ENCODE measurements around the gene LMOD1. TPM values are rescaled to one million over a fixed set of nuclear protein-coding genes. Genes with fewer than 3 reads are reported as not detected.
A peak's percentile ranks its signal among the peaks of the same experiment; 100 is the strongest.

LMOD1 gene
- total RNA-seq, 6 experiments from 2014 or later: 1.1 to 3.5 (median 2.1) TPM

DNA sequence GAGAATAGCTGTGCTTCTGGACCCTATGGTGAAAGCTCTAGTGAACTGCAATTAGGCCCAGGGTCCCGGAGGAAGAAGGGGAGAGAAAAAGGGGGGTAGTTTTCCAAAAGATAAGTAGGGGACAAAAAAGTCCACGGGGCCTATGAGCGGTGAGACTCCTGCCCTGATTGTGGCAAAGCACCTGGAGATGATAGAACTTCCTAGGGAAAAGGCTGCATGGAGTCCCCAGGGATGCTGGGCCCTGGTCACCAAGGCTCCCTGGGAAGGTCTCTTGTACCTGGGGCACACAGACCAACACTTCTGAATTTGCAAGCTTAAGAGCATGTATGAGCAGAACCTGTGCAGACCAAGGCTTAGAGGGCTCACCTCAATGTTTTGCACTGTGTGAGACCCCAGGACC is 63.1 kb downstream of the LMOD1 start:
- Histone ChIP-seq H3K36me3 (no peaks in the 10 kb centered on the region), H3K27me3 (no peaks in the 10 kb centered on the region), H3K4me1 (peaks cover 0 to 19% (median 0%) of the 10 kb centered on the region in 4 donors), H3K9me3 (no peaks in the 10 kb centered on the region), H3K27ac (no peak overlapping the region), H3K4me3 (no peak overlapping the region)
- intact Hi-C loops (cut with DNase I): loop anchor here in 1 of 2 donors (10.0 kb wide), 1 partner anchor 242 kb away; the partner anchor contains the start of gene GPR37L1
- ATAC-seq (no peak), DNase-seq (no peak)
- WGBS (ENCODE audit: insufficient coverage, low coverage, low lambda C conversion rate, missing lambda C conversion rate): 73% methylated on average over 2 of the region's 3 CpGs
- TF ChIP-seq POLR2A (IDR thresholded peaks at IDR 0.05): no peak
- TF ChIP-seq, protein P1, sequence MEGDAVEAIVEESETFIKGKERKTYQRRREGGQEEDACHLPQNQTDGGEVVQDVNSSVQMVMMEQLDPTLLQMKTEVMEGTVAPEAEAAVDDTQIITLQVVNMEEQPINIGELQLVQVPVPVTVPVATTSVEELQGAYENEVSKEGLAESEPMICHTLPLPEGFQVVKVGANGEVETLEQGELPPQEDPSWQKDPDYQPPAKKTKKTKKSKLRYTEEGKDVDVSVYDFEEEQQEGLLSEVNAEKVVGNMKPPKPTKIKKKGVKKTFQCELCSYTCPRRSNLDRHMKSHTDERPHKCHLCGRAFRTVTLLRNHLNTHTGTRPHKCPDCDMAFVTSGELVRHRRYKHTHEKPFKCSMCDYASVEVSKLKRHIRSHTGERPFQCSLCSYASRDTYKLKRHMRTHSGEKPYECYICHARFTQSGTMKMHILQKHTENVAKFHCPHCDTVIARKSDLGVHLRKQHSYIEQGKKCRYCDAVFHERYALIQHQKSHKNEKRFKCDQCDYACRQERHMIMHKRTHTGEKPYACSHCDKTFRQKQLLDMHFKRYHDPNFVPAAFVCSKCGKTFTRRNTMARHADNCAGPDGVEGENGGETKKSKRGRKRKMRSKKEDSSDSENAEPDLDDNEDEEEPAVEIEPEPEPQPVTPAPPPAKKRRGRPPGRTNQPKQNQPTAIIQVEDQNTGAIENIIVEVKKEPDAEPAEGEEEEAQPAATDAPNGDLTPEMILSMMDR (IDR thresholded peaks at IDR 0.05): no peak

DNA sequence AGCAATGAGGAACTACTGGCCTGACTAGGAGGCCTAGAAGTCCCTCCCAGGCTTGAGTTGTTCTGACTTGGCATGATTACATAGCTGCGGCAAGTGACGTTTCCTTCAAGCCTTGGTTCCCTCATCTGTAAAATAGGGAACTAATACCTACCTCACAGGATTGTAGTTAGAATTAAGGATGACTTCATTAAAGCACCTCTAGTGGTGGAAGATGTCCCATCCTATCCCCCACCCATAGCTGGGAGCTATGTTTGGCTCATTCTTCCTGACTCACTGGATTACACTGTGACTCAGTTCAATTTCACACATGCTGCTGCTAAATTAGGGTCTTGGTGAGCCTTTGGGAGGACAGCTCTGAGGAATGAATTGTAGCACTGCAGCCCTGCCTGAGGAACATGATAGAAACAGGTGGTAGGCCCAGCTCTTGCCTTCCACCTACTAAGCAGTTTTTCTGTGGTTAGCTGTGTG is 63.6 kb downstream of the LMOD1 start:
- 50% methylated on average over 2 of the region's 2 CpGs for WGBS (ENCODE audit: insufficient coverage, low coverage, low lambda C conversion rate, missing lambda C conversion rate)
- intact Hi-C loops (cut with DNase I): loop anchor here in 1 of 2 donors (10.0 kb wide), 1 partner anchor 242 kb away; the partner anchor contains the start of gene GPR37L1
- DNase-seq (no peak), ATAC-seq (peak; percentile 22 to 43 (median 29))
- H3K27ac ChIP-seq: no peak overlapping the region
- H3K9me3 ChIP-seq: no peaks in the 10 kb centered on the region
- peaks cover 0 to 15% (median 0%) of the 10 kb centered on the region in 4 donors for H3K4me1 ChIP-seq
- TF ChIP-seq, protein P1 (IDR thresholded peaks at IDR 0.05): no peak
- TF ChIP-seq POLR2A (IDR thresholded peaks at IDR 0.05): no peak
- H3K36me3 ChIP-seq: no peaks in the 10 kb centered on the region
- no peak overlapping the region for H3K4me3 ChIP-seq
- H3K27me3 ChIP-seq: no peaks in the 10 kb centered on the region

DNA sequence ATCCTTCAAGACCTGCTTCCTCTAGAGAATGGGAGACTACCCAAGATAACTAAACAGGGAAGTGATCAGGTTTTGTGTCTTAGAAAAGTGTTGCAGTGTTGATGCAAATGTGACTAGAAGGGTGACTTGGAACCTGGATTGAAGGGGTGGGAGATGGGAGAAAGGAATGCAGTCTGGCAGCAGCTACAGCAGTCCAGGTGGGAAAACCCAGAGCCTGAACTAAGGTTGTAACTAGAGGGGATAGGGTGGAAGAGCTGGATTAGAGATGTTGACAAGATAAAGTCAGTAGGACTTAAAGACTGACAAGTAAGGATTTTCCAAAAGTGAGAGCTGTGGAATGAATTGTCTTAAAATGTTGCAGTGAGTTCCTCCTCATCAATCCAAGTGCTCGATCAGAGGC is 64.7 kb downstream of the LMOD1 start:
- Histone ChIP-seq H3K9me3 (no peaks in the 10 kb centered on the region), H3K36me3 (no peaks in the 10 kb centered on the region), H3K4me3 (no peak overlapping the region), H3K27me3 (no peaks in the 10 kb centered on the region), H3K27ac (no peak overlapping the region), H3K4me1 (peaks cover 0 to 15% (median 0%) of the 10 kb centered on the region in 4 donors)
- intact Hi-C loops (cut with DNase I): loop anchor here in 1 of 2 donors (10.0 kb wide), 1 partner anchor 243 kb away; the partner anchor contains the start of gene GPR37L1
- DNase-seq: no peak
- no peak for ATAC-seq
- no peak for TF ChIP-seq POLR2A (IDR thresholded peaks at IDR 0.05)
- TF ChIP-seq, protein P1 (IDR thresholded peaks at IDR 0.05): no peak
- 100% methylated on average over 1 of the region's 1 CpG for WGBS (ENCODE audit: insufficient coverage, low coverage, low lambda C conversion rate, missing lambda C conversion rate)

DNA sequence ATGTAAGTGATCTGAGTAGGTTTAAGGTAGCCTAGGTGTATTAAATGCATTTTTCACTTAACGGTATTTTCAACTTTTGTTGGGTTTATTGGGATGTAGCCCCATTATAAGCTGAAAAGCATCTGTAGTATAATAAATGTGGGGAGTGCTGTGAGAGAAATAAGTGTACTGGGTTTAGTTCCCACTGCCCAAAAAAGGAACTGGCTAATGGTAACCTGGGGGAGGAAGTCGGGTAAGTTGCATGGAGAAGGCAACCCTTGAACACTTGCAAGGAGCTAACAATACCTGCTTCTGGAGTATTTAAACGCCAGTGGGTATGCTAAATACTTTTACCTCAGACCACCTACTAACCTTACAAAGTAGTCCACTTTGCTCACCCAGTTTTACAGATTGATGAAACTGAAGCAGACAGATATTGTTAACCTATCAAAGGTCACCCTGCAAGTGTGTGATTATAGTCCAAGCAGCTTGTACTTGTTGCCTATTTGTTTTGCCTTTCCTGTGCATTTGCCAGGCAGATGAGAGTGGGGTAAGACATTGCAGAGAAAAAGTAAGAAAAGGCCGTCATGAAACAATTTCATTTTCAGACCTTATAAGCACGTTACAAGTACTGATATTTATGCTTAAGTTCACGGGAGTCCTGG is 65.3 kb downstream of the LMOD1 start:
- ATAC-seq: peak in 2 of 4 donors; percentile 11 to 47
- DNase-seq: no peak
- intact Hi-C loops (cut with DNase I): loop anchor here in 1 of 2 donors (10.0 kb wide), 1 partner anchor 244 kb away; the partner anchor contains the start of gene GPR37L1

More for the DNA sequence above, 65.3 kb downstream of the LMOD1 start:
- Histone ChIP-seq H3K4me3 (no peak overlapping the region), H3K27ac (no peak overlapping the region), H3K9me3 (no peaks in the 10 kb centered on the region), H3K4me1 (peaks cover 0 to 15% (median 0%) of the 10 kb centered on the region in 4 donors), H3K27me3 (no peaks in the 10 kb centered on the region), H3K36me3 (no peaks in the 10 kb centered on the region)
- WGBS (ENCODE audit: insufficient coverage, low coverage, low lambda C conversion rate, missing lambda C conversion rate): 62% methylated on average over 6 of the region's 6 CpGs
- no peak for TF ChIP-seq POLR2A (IDR thresholded peaks at IDR 0.05)
- TF ChIP-seq, protein P1 (IDR thresholded peaks at IDR 0.05): no peak
